RKO (cell line): Measurements from ENCODE around the gene CDY2B.
"Not testable (repeated sequence)": the region's sequence is repeated elsewhere in the genome, so short reads cannot be mapped to it uniquely, and the experiment has no call there.

Source experiments
- DNase-seq: peaks from one replicate; pipeline ENCODE4 v3.0.0-alpha.2; 2016; ENCODE audit warnings: low spot score

CDY2B gene

GRCh38 chrY:17880120-17880519, at the start of gene CDY2B:
Gene CDY2B, minus strand, starts transcription at chrY:17880220. Its CDS starts 328 bp downstream, at chrY:17879892.
- not testable (repeated sequence) for DNase-seq

GRCh38 chrY:17908009-17908408, 28.0 kb upstream of the CDY2B start:
- not testable (repeated sequence) for DNase-seq

GRCh38 chrY:17907351-17907750, 27.3 kb upstream of the CDY2B start:
- not testable (repeated sequence) for DNase-seq

GRCh38 chrY:17881697-17882096, 1.7 kb upstream of the CDY2B start:
- DNase-seq: not testable (repeated sequence)

- DNase-seq: not testable (repeated sequence)
Observed at GRCh38 chrY:17876767-17877166, 3.3 kb downstream of the CDY2B start.

- DNase-seq: not testable (repeated sequence)
Observed at GRCh38 chrY:17875401-17875800, 4.6 kb downstream of the CDY2B start.

GRCh38 chrY:17871194-17871903, 8.7 kb downstream of the CDY2B start:
- DNase-seq: not testable (repeated sequence)

- DNase-seq: not testable (repeated sequence)
Observed at GRCh38 chrY:17870737-17871136, 9.3 kb downstream of the CDY2B start.

GRCh38 chrY:17867850-17868249, 12.2 kb downstream of the CDY2B start:
- not testable (repeated sequence) for DNase-seq

GRCh38 chrY:17860634-17861033, 19.4 kb downstream of the CDY2B start:
- not testable (repeated sequence) for DNase-seq

GRCh38 chrY:17856963-17857848, 22.8 kb downstream of the CDY2B start:
- DNase-seq: not testable (repeated sequence)

GRCh38 chrY:17856508-17856907, 23.5 kb downstream of the CDY2B start:
- not testable (repeated sequence) for DNase-seq

GRCh38 chrY:17849131-17849530, 30.9 kb downstream of the CDY2B start:
- not testable (repeated sequence) for DNase-seq

GRCh38 chrY:17832149-17832548, 47.9 kb downstream of the CDY2B start:
- not testable (repeated sequence) for DNase-seq
